ENCODE data around the gene OGDH.

DNA sequence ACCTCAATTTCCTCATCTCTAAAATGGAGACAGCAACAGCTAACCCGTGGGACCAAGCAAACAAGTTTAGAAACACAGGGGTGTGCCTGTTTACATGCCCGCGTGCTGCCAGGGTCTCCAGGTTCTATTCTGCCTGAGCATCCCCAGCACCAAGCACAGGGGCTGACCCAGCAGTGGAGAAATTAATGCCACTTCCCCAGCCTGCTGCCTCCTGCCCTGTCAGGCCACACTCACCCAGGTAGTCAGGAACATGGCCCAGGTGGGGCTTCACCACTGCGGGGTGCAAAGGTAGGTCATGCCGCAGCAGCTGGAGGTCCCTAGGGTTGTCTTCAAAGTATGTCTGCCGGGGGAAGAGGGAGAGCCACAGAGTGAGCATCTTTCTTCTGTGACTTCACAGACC is 38.5 kb upstream of the OGDH start:
- no peak for TF ChIP-seq EZH2 (IDR thresholded peaks at IDR 0.05)
- no peak for TF ChIP-seq POLR2AphosphoS5 (IDR thresholded peaks at IDR 0.05; ENCODE audit: borderline replicate concordance, low read depth, low read length)
